ENCODE measurements around the gene HEXIM1. TPM values are rescaled to one million over a fixed set of nuclear protein-coding genes. Genes with fewer than 3 reads are reported as not detected.

The HEXIM1 gene
- total RNA-seq, 1 donor from 2014 or later = 20.0 TPM

DNA sequence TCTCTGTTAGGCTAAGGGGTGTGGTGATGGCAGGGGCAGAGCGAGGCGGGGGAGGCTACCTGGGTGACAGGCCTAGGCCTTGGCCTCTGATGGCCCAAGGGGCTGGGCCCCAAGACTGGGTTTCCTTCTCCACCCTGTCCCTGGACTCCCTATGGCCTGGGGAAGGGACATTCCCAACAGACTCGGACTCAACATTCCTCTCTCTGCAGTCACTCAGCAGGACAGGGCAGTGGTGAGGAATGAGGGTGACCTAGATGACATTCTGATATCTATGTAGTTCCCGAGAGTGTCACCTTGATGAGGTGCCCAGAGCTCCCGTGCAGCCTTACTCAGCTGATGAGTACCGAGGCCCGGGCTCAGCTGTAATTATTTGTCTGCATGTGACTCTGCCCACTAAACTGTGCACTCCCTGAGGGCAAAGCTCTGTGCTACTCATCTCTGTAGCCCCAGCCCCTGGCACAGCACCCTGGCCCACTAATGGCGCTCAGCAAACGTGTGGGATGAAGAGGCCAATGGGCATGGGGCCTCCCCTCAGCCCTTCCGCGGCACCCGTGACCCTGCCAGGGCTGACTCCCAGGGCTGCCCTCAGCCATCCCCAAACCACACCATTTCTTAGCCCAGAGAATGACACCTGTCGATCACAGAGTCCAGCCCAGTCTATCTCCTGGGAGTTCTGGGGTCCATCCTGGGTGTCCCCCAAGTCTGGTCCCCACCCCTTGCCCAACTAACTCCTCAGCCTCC, 18.2 kb upstream of the HEXIM1 start:
- Histone ChIP-seq H3K4me3 (ENCODE audit: low read depth, low read length) (no peak overlapping the region), H3K36me3 (ENCODE audit: control insufficient read depth, insufficient read depth, low read length) (no peaks in the 10 kb centered on the region), H3K27me3 (ENCODE audit: control insufficient read depth, insufficient read depth, low read length) (no peaks in the 10 kb centered on the region)
- DNase-seq (ENCODE audit: low read depth) = no peak
- TF ChIP-seq, protein P1, sequence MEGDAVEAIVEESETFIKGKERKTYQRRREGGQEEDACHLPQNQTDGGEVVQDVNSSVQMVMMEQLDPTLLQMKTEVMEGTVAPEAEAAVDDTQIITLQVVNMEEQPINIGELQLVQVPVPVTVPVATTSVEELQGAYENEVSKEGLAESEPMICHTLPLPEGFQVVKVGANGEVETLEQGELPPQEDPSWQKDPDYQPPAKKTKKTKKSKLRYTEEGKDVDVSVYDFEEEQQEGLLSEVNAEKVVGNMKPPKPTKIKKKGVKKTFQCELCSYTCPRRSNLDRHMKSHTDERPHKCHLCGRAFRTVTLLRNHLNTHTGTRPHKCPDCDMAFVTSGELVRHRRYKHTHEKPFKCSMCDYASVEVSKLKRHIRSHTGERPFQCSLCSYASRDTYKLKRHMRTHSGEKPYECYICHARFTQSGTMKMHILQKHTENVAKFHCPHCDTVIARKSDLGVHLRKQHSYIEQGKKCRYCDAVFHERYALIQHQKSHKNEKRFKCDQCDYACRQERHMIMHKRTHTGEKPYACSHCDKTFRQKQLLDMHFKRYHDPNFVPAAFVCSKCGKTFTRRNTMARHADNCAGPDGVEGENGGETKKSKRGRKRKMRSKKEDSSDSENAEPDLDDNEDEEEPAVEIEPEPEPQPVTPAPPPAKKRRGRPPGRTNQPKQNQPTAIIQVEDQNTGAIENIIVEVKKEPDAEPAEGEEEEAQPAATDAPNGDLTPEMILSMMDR (IDR thresholded peaks at IDR 0.05; ENCODE audit: insufficient read depth, low read length, poor library complexity, severe bottlenecking) = no peak

DNA sequence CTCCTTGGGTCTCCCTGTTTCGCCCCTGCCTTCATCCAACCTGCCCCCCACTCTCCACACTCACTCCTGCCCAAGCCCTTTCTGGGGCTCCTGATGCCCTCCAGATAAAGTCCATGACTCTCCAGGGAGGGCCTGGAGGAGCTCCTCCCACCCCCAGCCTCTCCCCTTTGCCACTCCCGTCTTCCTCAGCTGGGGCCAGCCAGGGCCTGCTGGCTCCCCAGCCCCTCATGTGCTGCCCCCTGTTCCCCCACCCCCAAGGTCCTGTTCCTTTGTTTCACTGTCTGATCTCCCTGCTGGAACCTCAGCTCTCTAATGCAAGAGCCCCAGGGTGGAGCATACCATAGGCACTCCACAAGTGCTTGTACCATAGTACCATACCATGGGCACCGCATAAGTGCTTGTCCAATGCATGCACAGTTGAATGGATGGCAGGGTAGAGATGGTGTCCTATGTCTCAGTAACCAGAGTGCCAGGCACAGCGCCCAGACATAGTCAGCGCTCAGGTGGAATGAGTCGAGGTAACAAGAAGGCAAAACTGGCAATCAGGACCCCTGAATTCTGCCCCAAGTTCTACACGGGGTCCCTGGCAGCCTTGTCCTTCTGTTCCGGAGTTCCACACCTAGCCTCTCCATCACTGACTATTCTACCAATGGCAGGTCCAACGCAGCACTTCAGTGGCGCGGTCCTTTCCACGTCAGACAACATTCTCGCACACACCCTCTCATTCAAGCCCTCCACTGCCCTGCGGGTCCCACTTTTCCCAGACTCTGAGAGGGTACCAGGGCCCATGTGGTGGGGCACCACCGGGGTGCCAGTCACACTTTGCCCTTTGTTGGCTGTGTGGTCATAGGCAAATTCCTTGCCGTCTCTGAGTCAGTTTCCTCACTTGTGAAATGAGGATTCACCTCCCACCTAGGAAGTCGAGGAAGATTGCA, 17.3 kb upstream of the HEXIM1 start:
- DNase-seq (ENCODE audit: low read depth) = no peak
- TF ChIP-seq, protein P1 (IDR thresholded peaks at IDR 0.05; ENCODE audit: insufficient read depth, low read length, poor library complexity, severe bottlenecking) = no peak
- H3K36me3 ChIP-seq (ENCODE audit: control insufficient read depth, insufficient read depth, low read length) = no peaks in the 10 kb centered on the region
- peak overlapping the region; percentile 74 for H3K4me3 ChIP-seq (ENCODE audit: low read depth, low read length)
- H3K27me3 ChIP-seq (ENCODE audit: control insufficient read depth, insufficient read depth, low read length) = no peaks in the 10 kb centered on the region

DNA sequence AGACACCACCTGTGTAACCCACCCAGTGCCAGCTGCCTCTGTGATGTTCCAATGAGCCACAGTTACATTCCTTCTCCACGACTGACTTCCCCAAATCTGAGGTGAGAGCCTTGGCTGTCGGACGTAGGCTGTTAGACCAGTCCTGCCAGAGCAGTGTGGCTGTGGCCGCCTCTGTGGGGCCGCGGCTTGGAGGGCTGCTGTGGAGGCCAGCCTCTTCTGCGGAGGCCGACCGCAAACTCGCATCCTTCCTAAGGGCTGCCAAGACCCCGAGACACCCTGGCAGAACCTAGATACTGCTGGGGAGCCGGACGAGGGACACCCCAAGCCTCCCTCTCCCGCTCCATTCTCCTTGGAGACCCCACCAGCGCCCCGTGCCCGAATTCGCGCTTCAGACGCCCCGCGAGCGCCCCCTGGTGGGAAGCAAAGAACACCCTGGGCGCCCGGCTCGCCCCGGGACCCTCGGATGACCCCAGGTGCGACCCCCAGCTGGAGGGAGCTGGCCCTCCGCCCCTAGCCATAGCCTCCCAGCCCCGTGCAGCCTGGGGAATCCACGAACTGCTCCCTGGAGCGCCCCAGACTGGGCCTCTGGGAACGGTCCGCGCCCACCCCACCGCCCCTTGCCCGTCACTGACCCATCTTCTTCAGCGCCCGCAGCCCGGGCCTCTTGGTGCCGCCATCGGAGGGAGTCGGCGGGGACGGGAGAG, 16.5 kb upstream of the HEXIM1 start:
- Histone ChIP-seq H3K4me3 (ENCODE audit: low read depth, low read length) (peak overlapping the region; percentile 74), H3K27me3 (ENCODE audit: control insufficient read depth, insufficient read depth, low read length) (no peaks in the 10 kb centered on the region), H3K36me3 (ENCODE audit: control insufficient read depth, insufficient read depth, low read length) (no peaks in the 10 kb centered on the region)
- DNase-seq (ENCODE audit: low read depth) = no peak
- TF ChIP-seq, protein P1 (IDR thresholded peaks at IDR 0.05; ENCODE audit: insufficient read depth, low read length, poor library complexity, severe bottlenecking) = peak; percentile 88

DNA sequence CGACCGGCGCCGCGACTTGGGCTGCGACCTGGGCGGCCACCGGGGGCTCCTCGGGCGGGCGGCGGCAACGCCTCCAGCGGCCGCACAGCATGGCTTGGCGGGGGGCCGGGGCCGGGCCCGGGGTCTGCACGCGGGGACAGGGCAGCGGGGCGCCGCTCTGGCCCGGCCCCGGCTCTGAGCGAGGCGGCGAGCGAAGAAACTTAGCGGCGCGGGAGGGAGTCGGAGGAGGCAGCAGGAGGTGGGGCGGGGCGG, 16.0 kb upstream of the HEXIM1 start, which contains the start of gene PLCD3:
Gene PLCD3 (minus strand): TSS at position 196 of the 252 bp plus-strand sequence. CDS start 105 bp downstream, at position 91.
- no peak for DNase-seq (ENCODE audit: low read depth)
- no peaks in the 10 kb centered on the region for H3K27me3 ChIP-seq (ENCODE audit: control insufficient read depth, insufficient read depth, low read length)
- TF ChIP-seq, protein P1 (IDR thresholded peaks at IDR 0.05; ENCODE audit: insufficient read depth, low read length, poor library complexity, severe bottlenecking) = no peak

DNA sequence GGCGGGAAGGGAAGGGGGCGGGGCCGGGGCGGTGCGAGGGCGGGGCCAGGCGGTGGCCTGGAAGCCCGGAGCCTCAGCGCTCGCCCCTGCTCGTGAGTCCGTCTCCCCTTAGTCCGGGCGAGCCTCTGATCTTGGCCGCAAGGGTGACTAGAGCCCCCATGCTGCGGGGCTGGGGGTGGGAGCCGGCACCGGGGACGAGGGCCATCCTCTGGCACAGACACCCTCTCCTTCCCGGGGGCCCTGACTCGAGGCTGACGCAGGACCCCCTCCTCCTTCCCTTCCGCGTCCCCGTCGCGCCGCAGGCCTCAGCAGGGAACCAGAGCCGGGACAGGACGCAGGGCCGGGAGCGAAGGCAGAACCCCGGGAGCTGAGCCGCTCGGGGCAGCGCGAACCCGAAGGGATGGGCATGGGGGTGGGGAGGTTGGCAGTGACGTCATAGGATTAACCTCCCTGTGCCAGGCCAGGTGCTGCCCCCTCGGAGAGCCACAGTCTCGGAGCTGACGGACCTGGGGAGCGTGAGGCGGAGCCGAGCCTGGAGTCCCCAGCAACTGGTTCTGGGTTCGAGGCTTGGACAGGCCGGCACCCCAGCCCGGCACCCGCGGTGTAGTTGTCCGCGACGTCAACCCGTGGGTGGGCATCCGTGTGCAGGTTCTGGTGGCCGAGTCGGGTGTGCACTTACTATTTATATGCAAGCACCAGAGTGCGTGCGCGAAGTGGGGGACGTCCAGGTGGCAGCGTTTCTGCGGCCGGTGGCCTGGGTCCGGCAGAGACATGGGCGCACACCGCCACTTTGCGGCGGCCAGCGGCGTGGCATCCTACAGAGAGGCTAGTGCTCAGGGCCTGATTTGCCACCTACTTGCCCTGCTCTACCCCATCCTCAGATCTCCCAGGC, 15.5 kb upstream of the HEXIM1 start:
- H3K36me3 ChIP-seq (ENCODE audit: control insufficient read depth, insufficient read depth, low read length) = no peaks in the 10 kb centered on the region
- no peaks in the 10 kb centered on the region for H3K27me3 ChIP-seq (ENCODE audit: control insufficient read depth, insufficient read depth, low read length)
- DNase-seq (ENCODE audit: low read depth) = no peak
- TF ChIP-seq, protein P1 (IDR thresholded peaks at IDR 0.05; ENCODE audit: insufficient read depth, low read length, poor library complexity, severe bottlenecking) = peak; percentile 87
- peak overlapping the region; percentile 74 for H3K4me3 ChIP-seq (ENCODE audit: low read depth, low read length)

More for the DNA sequence above, 16.0 kb upstream of the HEXIM1 start, which contains the start of gene PLCD3:
- peak within 1 kb of the TSS; percentile 74 for H3K4me3 ChIP-seq (ENCODE audit: low read depth, low read length)
- no peaks in the 10 kb centered on the region for H3K36me3 ChIP-seq (ENCODE audit: control insufficient read depth, insufficient read depth, low read length)
